ENCODE data around the gene PPBP. TPM values are rescaled to one million over a fixed set of nuclear protein-coding genes. Genes with fewer than 3 reads are reported as not detected.

The PPBP gene
- total RNA-seq, 1 experiment from 2014 or later, result not detected

GRCh38 chr4:73989928-73990327 is 1.9 kb upstream of the PPBP start:
- Histone ChIP-seq H3K36me3 (ENCODE audit: control insufficient read depth in 1 of 2, insufficient read depth in 2 of 2, low read length in 2 of 2) (no peaks in the 10 kb centered on the region), H3K9ac (ENCODE audit: low read length) (no peak overlapping the region), H3K9me3 (ENCODE audit: control insufficient read depth in 1 of 2, insufficient read depth in 1 of 2, low read depth in 1 of 2, low read length in 2 of 2) (no peaks in the 10 kb centered on the region), H3K79me2 (ENCODE audit: insufficient read depth, low read length) (no peaks in the 10 kb centered on the region), H2AFZ (ENCODE audit: low read depth, low read length, poor library complexity, severe bottlenecking) (no peak overlapping the region), H3K4me3 (replicated peaks in 1 of 2; ENCODE audit: low read depth in 1 of 2, low read length in 2 of 2) (no peak overlapping the region), H3K27me3 (ENCODE audit: insufficient read depth, low read length) (no peaks in the 10 kb centered on the region), H3K4me1 (ENCODE audit: control insufficient read depth in 1 of 2, insufficient read depth in 2 of 2, low read length in 2 of 2) (no peaks in the 10 kb centered on the region), H4K20me1 (ENCODE audit: insufficient read depth) (no peaks in the 10 kb centered on the region), H3K27ac (ENCODE audit: low read depth, low read length) (no peak overlapping the region), H3K9me2 (ENCODE audit: insufficient read depth) (no peaks in the 10 kb centered on the region), H3K4me2 (ENCODE audit: low read length) (no peak overlapping the region)
- DNase-seq (ENCODE audit: low read depth, low spot score), result no peak
- ATAC-seq, result no peak
- CTCF ChIA-PET, result no interaction called here
- BruUV-seq (replicated peaks), result no TSS peak
- intact Hi-C loops (cut with micrococcal nuclease), result no loop called here
- RAD21 ChIA-PET (ENCODE audit: low non-redundant PET in 1 of 2, low total read pairs in 2 of 2, uncharacterized antibody in 2 of 2, unreplicated experiment in 2 of 2), result no interaction called here
- POLR2A ChIA-PET, result no interaction called here
- TF ChIP-seq JUND (IDR thresholded peaks at IDR 0.05) (no peak), SRF (IDR thresholded peaks at IDR 0.05; ENCODE audit: low read depth) (no peak), CEBPB (IDR thresholded peaks at IDR 0.05; ENCODE audit: low read depth) (no peak), ZFX (IDR thresholded peaks at IDR 0.05) (no peak), RAD21 (IDR thresholded peaks at IDR 0.05; ENCODE audit: low read depth) (no peak), TCF7L2 (IDR thresholded peaks at IDR 0.05; ENCODE audit: borderline replicate concordance, extremely low read depth, insufficient read depth, insufficient read length) (no peak), EZH2 (IDR thresholded peaks at IDR 0.05) (no peak), SIN3A (IDR thresholded peaks at IDR 0.05; ENCODE audit: low read depth) (no peak), YY1 (IDR thresholded peaks at IDR 0.05; ENCODE audit: extremely low read depth, insufficient replicate concordance, low read depth, low read length) (no peak), FOSL1 (IDR thresholded peaks at IDR 0.05; ENCODE audit: low read depth) (no peak), POLR2AphosphoS5 (IDR thresholded peaks at IDR 0.05; ENCODE audit: low read depth, low read length) (no peak)
- TF ChIP-seq, protein P1, sequence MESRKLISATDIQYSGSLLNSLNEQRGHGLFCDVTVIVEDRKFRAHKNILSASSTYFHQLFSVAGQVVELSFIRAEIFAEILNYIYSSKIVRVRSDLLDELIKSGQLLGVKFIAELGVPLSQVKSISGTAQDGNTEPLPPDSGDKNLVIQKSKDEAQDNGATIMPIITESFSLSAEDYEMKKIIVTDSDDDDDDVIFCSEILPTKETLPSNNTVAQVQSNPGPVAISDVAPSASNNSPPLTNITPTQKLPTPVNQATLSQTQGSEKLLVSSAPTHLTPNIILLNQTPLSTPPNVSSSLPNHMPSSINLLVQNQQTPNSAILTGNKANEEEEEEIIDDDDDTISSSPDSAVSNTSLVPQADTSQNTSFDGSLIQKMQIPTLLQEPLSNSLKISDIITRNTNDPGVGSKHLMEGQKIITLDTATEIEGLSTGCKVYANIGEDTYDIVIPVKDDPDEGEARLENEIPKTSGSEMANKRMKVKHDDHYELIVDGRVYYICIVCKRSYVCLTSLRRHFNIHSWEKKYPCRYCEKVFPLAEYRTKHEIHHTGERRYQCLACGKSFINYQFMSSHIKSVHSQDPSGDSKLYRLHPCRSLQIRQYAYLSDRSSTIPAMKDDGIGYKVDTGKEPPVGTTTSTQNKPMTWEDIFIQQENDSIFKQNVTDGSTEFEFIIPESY (IDR thresholded peaks at IDR 0.05; ENCODE audit: extremely low read depth, insufficient replicate concordance, low read length), result no peak
- TF ChIP-seq, protein P2, sequence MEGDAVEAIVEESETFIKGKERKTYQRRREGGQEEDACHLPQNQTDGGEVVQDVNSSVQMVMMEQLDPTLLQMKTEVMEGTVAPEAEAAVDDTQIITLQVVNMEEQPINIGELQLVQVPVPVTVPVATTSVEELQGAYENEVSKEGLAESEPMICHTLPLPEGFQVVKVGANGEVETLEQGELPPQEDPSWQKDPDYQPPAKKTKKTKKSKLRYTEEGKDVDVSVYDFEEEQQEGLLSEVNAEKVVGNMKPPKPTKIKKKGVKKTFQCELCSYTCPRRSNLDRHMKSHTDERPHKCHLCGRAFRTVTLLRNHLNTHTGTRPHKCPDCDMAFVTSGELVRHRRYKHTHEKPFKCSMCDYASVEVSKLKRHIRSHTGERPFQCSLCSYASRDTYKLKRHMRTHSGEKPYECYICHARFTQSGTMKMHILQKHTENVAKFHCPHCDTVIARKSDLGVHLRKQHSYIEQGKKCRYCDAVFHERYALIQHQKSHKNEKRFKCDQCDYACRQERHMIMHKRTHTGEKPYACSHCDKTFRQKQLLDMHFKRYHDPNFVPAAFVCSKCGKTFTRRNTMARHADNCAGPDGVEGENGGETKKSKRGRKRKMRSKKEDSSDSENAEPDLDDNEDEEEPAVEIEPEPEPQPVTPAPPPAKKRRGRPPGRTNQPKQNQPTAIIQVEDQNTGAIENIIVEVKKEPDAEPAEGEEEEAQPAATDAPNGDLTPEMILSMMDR (IDR thresholded peaks at IDR 0.05 in 2 of 3, conservative IDR thresholded peaks at IDR 0.05 in 1 of 3; ENCODE audit: borderline replicate concordance in 1 of 3, insufficient read depth in 1 of 3, low read depth in 2 of 3, low read length in 2 of 3), result no peak
